GM12874 (cell line): Measurements from ENCODE around the gene RYR1.

ENCODE experiments used
- CTCF ChIP-seq: IDR thresholded peaks from 2 replicates; pipeline ENCODE4 v1.5.1; 2011; ENCODE audit warnings: low read depth, mild to moderate bottlenecking, control low read depth, low read length, moderate library complexity; ENCODE audit not compliant: insufficient read depth

Gene RYR1

GRCh38 chr19:38599722-38600121, 166.2 kb downstream of the RYR1 start:
- TF ChIP-seq CTCF: no peak

- no peak for TF ChIP-seq CTCF
Measured at GRCh38 chr19:38606131-38606530, 172.6 kb downstream of the RYR1 start.

GRCh38 chr19:38614289-38614688, 180.8 kb downstream of the RYR1 start:
- TF ChIP-seq CTCF: no peak

GRCh38 chr19:38615007-38615581, 181.6 kb downstream of the RYR1 start:
- no peak for TF ChIP-seq CTCF

DNA sequence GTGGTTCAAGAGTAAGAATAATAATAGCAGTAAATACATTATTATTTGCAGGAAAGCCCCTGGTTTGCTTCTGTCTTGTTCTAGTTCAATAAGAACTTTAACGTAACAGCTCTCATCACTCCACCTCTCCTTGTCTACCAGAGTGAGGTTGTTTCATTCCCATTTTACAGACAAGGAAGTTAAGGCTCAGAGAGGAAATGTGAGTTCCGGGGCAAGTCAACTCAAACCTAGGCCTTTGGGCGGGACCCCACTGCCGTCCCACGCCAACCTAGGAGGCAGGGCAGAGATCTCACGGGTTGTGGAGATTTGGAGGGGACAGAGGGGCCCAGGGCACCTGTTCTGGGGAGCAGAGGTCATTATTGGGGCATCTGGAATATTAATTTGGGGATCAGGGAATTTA, 182.8 kb downstream of the RYR1 start:
- no peak for TF ChIP-seq CTCF

DNA sequence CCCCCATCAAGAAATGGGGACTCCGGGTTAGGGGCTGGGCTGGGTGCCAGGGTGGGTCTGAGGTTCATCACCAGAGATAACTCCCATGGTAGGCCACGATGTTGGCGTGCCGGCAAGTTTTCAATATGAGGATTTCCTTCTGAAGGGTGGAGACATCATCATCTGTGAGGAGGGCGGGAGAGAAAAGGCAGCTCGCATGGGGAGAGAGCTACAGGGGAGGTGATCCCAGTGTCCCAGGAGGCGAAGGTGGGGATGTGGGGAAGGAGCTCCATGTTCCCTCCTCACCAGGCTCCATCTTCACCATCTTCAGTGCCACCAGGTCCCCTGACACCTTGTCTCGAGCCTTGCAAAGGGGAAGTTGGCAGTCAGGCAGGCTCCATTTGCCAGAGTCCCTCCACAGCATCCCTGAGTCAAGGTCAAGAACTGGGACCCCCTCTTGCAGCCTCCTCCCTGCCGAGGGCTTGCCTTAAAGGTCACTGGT, 183.8 kb downstream of the RYR1 start:
- TF ChIP-seq CTCF: no peak

GRCh38 chr19:38617764-38618589, 184.5 kb downstream of the RYR1 start, which contains the start of gene MAP4K1:
MAP4K1 (minus strand) TSS chr19:38617953; CDS start chr19:38617895, 58 bp downstream.
- no peak for TF ChIP-seq CTCF
